ENCODE measurements around the gene RGS13. TPM values are rescaled to one million over a fixed set of nuclear protein-coding genes. Genes with fewer than 3 reads are reported as not detected.
"Not testable (repeated sequence)": the region's sequence is repeated elsewhere in the genome, so short reads cannot be mapped to it uniquely, and the experiment has no call there.

The RGS13 gene
- total RNA-seq, 1 donor from 2014 or later: not detected

GRCh38 chr1:192675716-192676115, 39.8 kb downstream of the RGS13 start:
- no peak for DNase-seq (ENCODE audit: low read depth)
- no peak overlapping the region for H3K4me3 ChIP-seq (ENCODE audit: low read depth, low read length)
- TF ChIP-seq, protein P1, sequence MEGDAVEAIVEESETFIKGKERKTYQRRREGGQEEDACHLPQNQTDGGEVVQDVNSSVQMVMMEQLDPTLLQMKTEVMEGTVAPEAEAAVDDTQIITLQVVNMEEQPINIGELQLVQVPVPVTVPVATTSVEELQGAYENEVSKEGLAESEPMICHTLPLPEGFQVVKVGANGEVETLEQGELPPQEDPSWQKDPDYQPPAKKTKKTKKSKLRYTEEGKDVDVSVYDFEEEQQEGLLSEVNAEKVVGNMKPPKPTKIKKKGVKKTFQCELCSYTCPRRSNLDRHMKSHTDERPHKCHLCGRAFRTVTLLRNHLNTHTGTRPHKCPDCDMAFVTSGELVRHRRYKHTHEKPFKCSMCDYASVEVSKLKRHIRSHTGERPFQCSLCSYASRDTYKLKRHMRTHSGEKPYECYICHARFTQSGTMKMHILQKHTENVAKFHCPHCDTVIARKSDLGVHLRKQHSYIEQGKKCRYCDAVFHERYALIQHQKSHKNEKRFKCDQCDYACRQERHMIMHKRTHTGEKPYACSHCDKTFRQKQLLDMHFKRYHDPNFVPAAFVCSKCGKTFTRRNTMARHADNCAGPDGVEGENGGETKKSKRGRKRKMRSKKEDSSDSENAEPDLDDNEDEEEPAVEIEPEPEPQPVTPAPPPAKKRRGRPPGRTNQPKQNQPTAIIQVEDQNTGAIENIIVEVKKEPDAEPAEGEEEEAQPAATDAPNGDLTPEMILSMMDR (conservative IDR thresholded peaks at IDR 0.05; ENCODE audit: low read depth, low read length): no peak

DNA sequence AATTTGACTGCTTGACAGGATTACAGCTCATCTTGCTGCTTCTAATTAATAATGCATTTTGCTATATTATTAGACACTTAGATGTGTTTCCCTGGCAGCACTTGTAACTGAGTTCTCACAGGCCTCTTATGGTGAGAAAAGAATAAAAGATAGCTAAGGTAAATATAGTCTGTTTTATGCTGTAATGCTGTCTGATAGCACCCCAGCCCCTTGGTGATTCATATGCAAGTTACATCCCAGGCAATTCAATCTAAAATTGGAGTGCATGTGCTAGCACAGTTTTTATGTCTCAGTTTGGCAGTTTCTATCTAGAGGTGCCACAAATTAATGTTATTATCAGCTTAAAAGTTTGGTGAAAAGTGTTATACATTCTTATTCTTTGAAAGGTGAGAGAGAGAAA, 42.2 kb downstream of the RGS13 start:
- DNase-seq (ENCODE audit: low read depth): no peak
- no peak overlapping the region for H3K4me3 ChIP-seq (ENCODE audit: low read depth, low read length)
- TF ChIP-seq, protein P1 (conservative IDR thresholded peaks at IDR 0.05; ENCODE audit: low read depth, low read length): no peak

GRCh38 chr1:192682335-192682734, 46.4 kb downstream of the RGS13 start:
- TF ChIP-seq, protein P1 (conservative IDR thresholded peaks at IDR 0.05; ENCODE audit: low read depth, low read length): no peak
- H3K4me3 ChIP-seq (ENCODE audit: low read depth, low read length): no peak overlapping the region
- DNase-seq (ENCODE audit: low read depth): no peak

DNA sequence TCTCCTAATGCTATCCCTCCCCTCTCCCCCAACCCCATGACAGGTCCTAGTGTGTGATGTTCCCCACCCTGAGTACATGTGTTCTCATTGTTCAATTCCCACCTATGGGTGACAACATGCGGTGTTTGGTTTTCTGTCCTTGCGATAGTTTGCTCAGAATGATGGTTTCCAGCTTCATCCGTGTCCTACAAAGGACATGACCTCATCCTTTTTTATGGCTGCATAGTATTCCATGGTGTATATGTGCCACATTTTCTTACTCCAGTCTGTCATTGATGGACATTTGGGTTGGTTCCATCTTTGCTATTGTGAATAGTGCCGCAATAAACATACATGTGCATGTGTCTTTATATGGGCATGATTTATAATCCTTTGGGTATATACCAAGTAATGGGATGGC, 47.1 kb downstream of the RGS13 start:
- not testable (repeated sequence) for H3K4me3 ChIP-seq (ENCODE audit: low read depth, low read length); DNase-seq (ENCODE audit: low read depth)

DNA sequence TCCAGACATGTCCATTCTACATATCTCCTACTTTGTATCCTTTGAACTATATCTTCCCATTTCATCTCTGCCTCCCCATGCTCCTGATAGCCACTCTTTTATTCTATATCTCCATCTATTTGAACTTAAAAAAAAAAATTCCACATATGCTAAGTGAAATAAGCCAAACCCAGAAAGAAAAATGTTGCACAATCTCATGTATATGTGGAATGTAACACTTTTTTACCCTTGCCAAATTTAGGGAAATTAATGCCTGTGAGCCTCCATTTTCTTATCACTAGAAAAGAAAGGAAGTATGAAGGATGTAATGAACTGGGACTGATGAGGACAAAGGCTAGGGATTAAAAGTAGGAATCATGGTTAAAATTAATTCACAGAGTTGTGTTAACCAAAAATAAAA, 53.5 kb downstream of the RGS13 start:
- DNase-seq (ENCODE audit: low read depth): no peak
- TF ChIP-seq, protein P1 (conservative IDR thresholded peaks at IDR 0.05; ENCODE audit: low read depth, low read length): no peak
- no peak overlapping the region for H3K4me3 ChIP-seq (ENCODE audit: low read depth, low read length)

- H3K4me3 ChIP-seq (ENCODE audit: low read depth, low read length): no peak overlapping the region
- TF ChIP-seq, protein P1 (conservative IDR thresholded peaks at IDR 0.05; ENCODE audit: low read depth, low read length): no peak
- no peak for DNase-seq (ENCODE audit: low read depth)
These were observed 55.1 kb downstream of the RGS13 start for GRCh38 chr1:192691041-192691440.

- TF ChIP-seq, protein P1 (conservative IDR thresholded peaks at IDR 0.05; ENCODE audit: low read depth, low read length): no peak
- no peak for DNase-seq (ENCODE audit: low read depth)
- H3K4me3 ChIP-seq (ENCODE audit: low read depth, low read length): no peak overlapping the region
These were observed 60.1 kb downstream of the RGS13 start for GRCh38 chr1:192696082-192696481.

DNA sequence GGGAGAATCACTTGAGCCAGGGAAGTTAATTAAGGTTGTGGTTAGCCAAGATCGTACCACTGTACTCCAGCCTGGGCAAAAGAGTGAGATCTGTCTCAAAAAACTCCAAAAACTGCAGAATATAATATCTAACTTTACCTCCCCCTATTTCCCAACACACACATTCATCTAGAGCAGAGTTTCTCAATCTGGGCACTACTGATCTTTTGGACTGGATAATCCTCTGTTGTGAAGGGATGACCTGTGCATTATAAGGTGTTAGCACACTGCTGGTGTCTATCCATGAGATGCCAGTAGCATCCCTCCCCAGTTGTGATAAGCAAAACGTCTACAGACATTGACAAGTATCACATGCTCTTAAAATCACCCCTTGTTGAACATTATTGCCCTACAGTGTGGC, 61.8 kb downstream of the RGS13 start:
- TF ChIP-seq, protein P1 (conservative IDR thresholded peaks at IDR 0.05; ENCODE audit: low read depth, low read length): no peak
- no peak for DNase-seq (ENCODE audit: low read depth)
- no peak overlapping the region for H3K4me3 ChIP-seq (ENCODE audit: low read depth, low read length)

Measured in epithelial cell of proximal tubule (primary cell).